Hematopoietic multipotent progenitor cell treated with erythropoietin and hydrocortisone succinate and interleukin-3 and kit ligand, for 6 days (in vitro differentiated cells): Measurements from ENCODE around the gene ACLY.
A peak's percentile ranks its signal among the peaks of the same experiment; 100 is the strongest.
"Not testable (repeated sequence)": the region's sequence is repeated elsewhere in the genome, so short reads cannot be mapped to it uniquely, and the experiment has no call there.

Experiments used
- DNase-seq: peaks from one replicate; pipeline ENCODE4 v3.0.0-alpha.2; 2015

ACLY gene

GRCh38 chr17:41869426-41869825 lies 49.3 kb downstream of the ACLY start:
- DNase-seq = no peak

GRCh38 chr17:41868568-41868967 lies 50.2 kb downstream of the ACLY start:
- no peak for DNase-seq

GRCh38 chr17:41865596-41865893 lies 53.2 kb downstream of the ACLY start:
- DNase-seq = no peak

GRCh38 chr17:41864836-41865595 lies 53.7 kb downstream of the ACLY start, which contains the start of gene KLHL11:
Gene KLHL11 (minus strand): TSS chr17:41865423. CDS start chr17:41865370, 53 bp downstream.
- peak; percentile 96 for DNase-seq

GRCh38 chr17:41864498-41864835 lies 54.3 kb downstream of the ACLY start:
- no peak for DNase-seq

- DNase-seq = no peak
Observed at GRCh38 chr17:41863074-41863848, 55.5 kb downstream of the ACLY start.

GRCh38 chr17:41860254-41860931 lies 58.4 kb downstream of the ACLY start:
- DNase-seq = no peak

GRCh38 chr17:41851382-41851781 lies 67.4 kb downstream of the ACLY start:
- DNase-seq = not testable (repeated sequence)

GRCh38 chr17:41849251-41849990 lies 69.3 kb downstream of the ACLY start:
- DNase-seq = no peak

GRCh38 chr17:41848788-41849187 lies 70.0 kb downstream of the ACLY start:
- no peak for DNase-seq

GRCh38 chr17:41844971-41845370 lies 73.8 kb downstream of the ACLY start:
- no peak for DNase-seq

GRCh38 chr17:41840781-41841180 lies 78.0 kb downstream of the ACLY start:
- DNase-seq = not testable (repeated sequence)

GRCh38 chr17:41839448-41839847 lies 79.3 kb downstream of the ACLY start:
- not testable (repeated sequence) for DNase-seq

- DNase-seq = no peak
Observed at GRCh38 chr17:41837761-41838538, 80.8 kb downstream of the ACLY start, which contains the start of gene KLHL10. Gene KLHL10 (plus strand): TSS chr17:41837825. CDS start chr17:41837933, 108 bp downstream.

GRCh38 chr17:41836550-41837196 lies 82.1 kb downstream of the ACLY start:
- no peak for DNase-seq

GRCh38 chr17:41835800-41836549 lies 82.8 kb downstream of the ACLY start, which contains the start of gene NT5C3B:
Gene NT5C3B (minus strand): TSS chr17:41836232. CDS start chr17:41836193, 39 bp downstream.
- DNase-seq = peak; percentile 49

GRCh38 chr17:41835214-41835799 lies 83.4 kb downstream of the ACLY start:
- peak; percentile 19 for DNase-seq

- DNase-seq = not testable (repeated sequence)
Observed at GRCh38 chr17:41829961-41830360, 88.8 kb downstream of the ACLY start.

GRCh38 chr17:41825175-41825845 lies 93.4 kb downstream of the ACLY start:
- no peak for DNase-seq

- no peak for DNase-seq
Observed at GRCh38 chr17:41824086-41824485, 94.7 kb downstream of the ACLY start.
